Measurements from ENCODE around the gene GALNT17.
"Not testable (repeated sequence)": the region's sequence is repeated elsewhere in the genome, so short reads cannot be mapped to it uniquely, and the experiment has no call there.

GALNT17 gene

GRCh38 chr7:71721742-71722141 lies 589.8 kb downstream of the GALNT17 start:
- TF ChIP-seq CTCF (IDR thresholded peaks at IDR 0.05; ENCODE audit: control insufficient read depth, extremely low read depth, insufficient read depth), result no peak
- no peak for DNase-seq (ENCODE audit: low read depth)
- no peak overlapping the region for H3K4me3 ChIP-seq (ENCODE audit: low read depth, low read length)

- no peak for TF ChIP-seq CTCF (IDR thresholded peaks at IDR 0.05; ENCODE audit: control insufficient read depth, extremely low read depth, insufficient read depth)
- H3K4me3 ChIP-seq (ENCODE audit: low read depth, low read length), result no peak overlapping the region
These were observed 591.9 kb downstream of the GALNT17 start for GRCh38 chr7:71723859-71724258.

GRCh38 chr7:71727347-71727746 lies 595.4 kb downstream of the GALNT17 start:
- DNase-seq (ENCODE audit: low read depth), result no peak
- no peak for TF ChIP-seq CTCF (IDR thresholded peaks at IDR 0.05; ENCODE audit: control insufficient read depth, extremely low read depth, insufficient read depth)
- no peak overlapping the region for H3K4me3 ChIP-seq (ENCODE audit: low read depth, low read length)

More at GRCh38 chr7:71723859-71724258, 591.9 kb downstream of the GALNT17 start:
- DNase-seq (ENCODE audit: low read depth), result no peak

- no peak for TF ChIP-seq CTCF (IDR thresholded peaks at IDR 0.05; ENCODE audit: control insufficient read depth, extremely low read depth, insufficient read depth)
- DNase-seq (ENCODE audit: low read depth), result no peak
- H3K4me3 ChIP-seq (ENCODE audit: low read depth, low read length), result no peak overlapping the region
These were observed 599.8 kb downstream of the GALNT17 start for GRCh38 chr7:71731740-71732139.

- H3K4me3 ChIP-seq (ENCODE audit: low read depth, low read length), result no peak overlapping the region
- peak; percentile 6 for DNase-seq (ENCODE audit: low read depth)
- peak; percentile 87 for TF ChIP-seq CTCF (IDR thresholded peaks at IDR 0.05; ENCODE audit: control insufficient read depth, extremely low read depth, insufficient read depth)
These were observed 601.3 kb downstream of the GALNT17 start for GRCh38 chr7:71733107-71733870.

- TF ChIP-seq CTCF (IDR thresholded peaks at IDR 0.05; ENCODE audit: control insufficient read depth, extremely low read depth, insufficient read depth), result peak; percentile 96
- DNase-seq (ENCODE audit: low read depth), result peak; percentile 18
- H3K4me3 ChIP-seq (ENCODE audit: low read depth, low read length), result no peak overlapping the region
These were observed 604.1 kb downstream of the GALNT17 start for GRCh38 chr7:71735961-71736556.

- H3K4me3 ChIP-seq (ENCODE audit: low read depth, low read length); DNase-seq (ENCODE audit: low read depth): not testable (repeated sequence)
These were observed 606.1 kb downstream of the GALNT17 start for GRCh38 chr7:71737931-71738540.

Data from LNCaP clone FGC (cell line).